HL-60 (cell line): ENCODE results near the gene TMEM121.

Experiments used
- DNase-seq, 2 experiments: peaks; one replicate each; pipeline ENCODE4 v3.0.0-alpha.2; 2010 to 2020; ENCODE audit warnings: low read depth in 1 of 2, low spot score in 1 of 2
- H3K27ac ChIP-seq: fragments of 250-450 bp; sonication (Bioruptor Pico); replicated peaks from 2 replicates; pipeline ENCODE4 v1.5.1; 2020; ENCODE audit warnings: mild to moderate bottlenecking, moderate library complexity
- H3K27me3 ChIP-seq: fragments of 250-450 bp; sonication (Bioruptor Pico); 2 replicates; pipeline ENCODE4 v1.5.1; 2021; ENCODE audit warnings: mild to moderate bottlenecking, moderate library complexity; ENCODE audit not compliant: insufficient read depth, poor library complexity, severe bottlenecking
- H3K4me3 ChIP-seq: replicated peaks from 2 replicates; pipeline ENCODE4 v1.5.1; 2011; ENCODE audit warnings: mild to moderate bottlenecking, control low read depth, low read length; ENCODE audit not compliant: insufficient read depth
- GABPA ChIP-seq: IDR thresholded peaks from 2 replicates; pipeline ENCODE4 v1.6.1; 2012; ENCODE audit warnings: low read depth
- POLR2AphosphoS5 ChIP-seq: IDR thresholded peaks from 2 replicates; pipeline ENCODE4 v1.6.1; 2012; ENCODE audit warnings: low read depth
- SPI1 ChIP-seq: IDR thresholded peaks from 2 replicates; pipeline ENCODE4 v1.6.1; 2012; ENCODE audit warnings: low read depth, mild to moderate bottlenecking, borderline replicate concordance
- TF ChIP-seq, protein P1 (sequence below): IDR thresholded peaks from one replicate; pipeline ENCODE4 v1.5.1; 2011; ENCODE audit warnings: low read length, control low read depth, inconsistent platforms; ENCODE audit not compliant: insufficient read depth
- TF ChIP-seq, protein P2 (sequence below): IDR thresholded peaks from 2 replicates; pipeline ENCODE4 v1.6.1; 2012; ENCODE audit warnings: low read depth; ENCODE audit not compliant: insufficient replicate concordance

TMEM121 gene

DNA sequence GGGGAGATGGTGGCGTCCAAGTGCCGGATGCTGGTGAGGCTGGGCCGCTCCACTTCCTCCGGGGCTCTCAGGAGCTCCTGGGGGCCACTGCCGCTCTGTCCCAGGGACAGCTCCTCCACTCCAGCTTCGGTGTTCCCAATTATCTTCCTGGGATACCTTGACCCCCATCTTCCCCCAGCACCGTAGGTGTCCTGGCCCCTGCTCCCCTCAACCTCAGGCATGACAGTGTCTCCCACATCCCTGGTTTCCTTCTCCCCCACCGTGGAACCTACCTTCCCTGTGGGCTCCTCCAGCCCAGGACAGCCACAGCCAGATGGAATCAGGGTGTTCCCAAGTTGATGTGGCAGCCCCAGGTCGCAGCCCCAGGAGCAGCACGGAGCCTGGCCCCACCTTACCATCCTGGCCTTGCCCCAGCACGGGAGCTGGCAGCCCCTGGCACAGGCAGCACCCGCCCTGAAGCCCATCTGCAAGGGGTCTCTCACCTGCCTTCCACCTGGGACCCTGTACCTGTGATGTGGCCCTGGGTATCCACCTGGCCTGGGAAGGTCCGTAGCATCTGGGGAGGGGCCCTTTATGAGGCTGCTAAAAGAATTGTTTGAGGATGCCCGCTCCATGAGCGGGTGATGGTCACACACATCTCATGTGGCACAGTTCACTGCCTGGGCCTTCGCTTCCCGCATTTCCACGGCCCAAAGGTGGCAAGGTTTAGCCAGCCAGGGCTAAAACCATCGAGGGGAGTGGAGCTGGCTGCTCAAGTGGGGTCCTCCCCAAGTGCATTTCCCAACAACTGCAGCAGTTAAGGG lies 4.1 kb downstream of the TMEM121 start:
- TF ChIP-seq, protein P1, sequence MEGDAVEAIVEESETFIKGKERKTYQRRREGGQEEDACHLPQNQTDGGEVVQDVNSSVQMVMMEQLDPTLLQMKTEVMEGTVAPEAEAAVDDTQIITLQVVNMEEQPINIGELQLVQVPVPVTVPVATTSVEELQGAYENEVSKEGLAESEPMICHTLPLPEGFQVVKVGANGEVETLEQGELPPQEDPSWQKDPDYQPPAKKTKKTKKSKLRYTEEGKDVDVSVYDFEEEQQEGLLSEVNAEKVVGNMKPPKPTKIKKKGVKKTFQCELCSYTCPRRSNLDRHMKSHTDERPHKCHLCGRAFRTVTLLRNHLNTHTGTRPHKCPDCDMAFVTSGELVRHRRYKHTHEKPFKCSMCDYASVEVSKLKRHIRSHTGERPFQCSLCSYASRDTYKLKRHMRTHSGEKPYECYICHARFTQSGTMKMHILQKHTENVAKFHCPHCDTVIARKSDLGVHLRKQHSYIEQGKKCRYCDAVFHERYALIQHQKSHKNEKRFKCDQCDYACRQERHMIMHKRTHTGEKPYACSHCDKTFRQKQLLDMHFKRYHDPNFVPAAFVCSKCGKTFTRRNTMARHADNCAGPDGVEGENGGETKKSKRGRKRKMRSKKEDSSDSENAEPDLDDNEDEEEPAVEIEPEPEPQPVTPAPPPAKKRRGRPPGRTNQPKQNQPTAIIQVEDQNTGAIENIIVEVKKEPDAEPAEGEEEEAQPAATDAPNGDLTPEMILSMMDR = no peak
- no peak for TF ChIP-seq POLR2AphosphoS5
- TF ChIP-seq, protein P2, sequence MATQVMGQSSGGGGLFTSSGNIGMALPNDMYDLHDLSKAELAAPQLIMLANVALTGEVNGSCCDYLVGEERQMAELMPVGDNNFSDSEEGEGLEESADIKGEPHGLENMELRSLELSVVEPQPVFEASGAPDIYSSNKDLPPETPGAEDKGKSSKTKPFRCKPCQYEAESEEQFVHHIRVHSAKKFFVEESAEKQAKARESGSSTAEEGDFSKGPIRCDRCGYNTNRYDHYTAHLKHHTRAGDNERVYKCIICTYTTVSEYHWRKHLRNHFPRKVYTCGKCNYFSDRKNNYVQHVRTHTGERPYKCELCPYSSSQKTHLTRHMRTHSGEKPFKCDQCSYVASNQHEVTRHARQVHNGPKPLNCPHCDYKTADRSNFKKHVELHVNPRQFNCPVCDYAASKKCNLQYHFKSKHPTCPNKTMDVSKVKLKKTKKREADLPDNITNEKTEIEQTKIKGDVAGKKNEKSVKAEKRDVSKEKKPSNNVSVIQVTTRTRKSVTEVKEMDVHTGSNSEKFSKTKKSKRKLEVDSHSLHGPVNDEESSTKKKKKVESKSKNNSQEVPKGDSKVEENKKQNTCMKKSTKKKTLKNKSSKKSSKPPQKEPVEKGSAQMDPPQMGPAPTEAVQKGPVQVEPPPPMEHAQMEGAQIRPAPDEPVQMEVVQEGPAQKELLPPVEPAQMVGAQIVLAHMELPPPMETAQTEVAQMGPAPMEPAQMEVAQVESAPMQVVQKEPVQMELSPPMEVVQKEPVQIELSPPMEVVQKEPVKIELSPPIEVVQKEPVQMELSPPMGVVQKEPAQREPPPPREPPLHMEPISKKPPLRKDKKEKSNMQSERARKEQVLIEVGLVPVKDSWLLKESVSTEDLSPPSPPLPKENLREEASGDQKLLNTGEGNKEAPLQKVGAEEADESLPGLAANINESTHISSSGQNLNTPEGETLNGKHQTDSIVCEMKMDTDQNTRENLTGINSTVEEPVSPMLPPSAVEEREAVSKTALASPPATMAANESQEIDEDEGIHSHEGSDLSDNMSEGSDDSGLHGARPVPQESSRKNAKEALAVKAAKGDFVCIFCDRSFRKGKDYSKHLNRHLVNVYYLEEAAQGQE = no peak
- no peak for TF ChIP-seq SPI1
- TF ChIP-seq GABPA = no peak
- H3K4me3 ChIP-seq = no peak overlapping the region
- H3K27me3 ChIP-seq = peaks cover 37% of the 10 kb centered on the region
- no peak overlapping the region for H3K27ac ChIP-seq
- no peak for DNase-seq

DNA sequence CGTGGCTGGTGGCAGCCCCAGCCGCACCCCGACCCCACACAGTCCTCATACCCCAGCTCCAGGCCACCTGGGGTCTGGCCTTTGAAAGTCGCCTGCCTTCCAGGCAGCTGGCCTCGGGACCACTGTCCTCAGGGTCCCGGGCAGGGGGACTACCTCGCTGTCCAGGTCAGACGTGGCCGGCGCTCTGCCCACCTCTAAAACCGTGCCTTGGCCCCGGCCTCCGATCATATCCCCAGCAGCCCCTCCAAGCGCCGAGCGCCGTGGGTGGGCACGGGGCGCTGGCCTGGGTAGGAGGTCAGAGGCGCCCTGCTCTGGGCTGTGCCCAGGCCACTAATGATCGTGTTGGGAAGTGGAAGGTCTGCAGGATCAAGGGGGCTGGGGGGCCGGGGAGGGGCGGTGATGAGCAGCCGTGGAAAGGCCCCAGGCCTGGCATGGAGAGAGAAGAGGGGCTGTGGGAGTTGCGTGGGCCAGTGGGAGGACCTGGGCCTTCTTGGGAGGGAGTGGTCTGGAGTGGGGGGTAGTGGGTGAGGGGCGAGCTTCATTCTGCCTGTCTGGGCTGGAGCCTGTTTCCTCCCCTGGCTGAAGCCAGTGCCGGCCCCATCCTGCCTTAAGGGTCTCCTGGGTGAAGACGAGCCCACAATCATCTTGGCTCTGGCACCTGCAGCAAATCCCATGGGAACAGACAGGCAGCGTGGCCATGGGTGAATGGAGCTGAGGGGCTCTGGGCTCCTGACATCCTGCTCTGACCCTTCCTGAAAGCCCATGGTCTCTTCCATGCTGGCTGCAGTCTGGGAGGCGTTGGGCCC lies 4.9 kb downstream of the TMEM121 start:
- no peak for TF ChIP-seq SPI1
- TF ChIP-seq POLR2AphosphoS5 = no peak
- TF ChIP-seq, protein P2 = no peak
- TF ChIP-seq, protein P1 = no peak
- TF ChIP-seq GABPA = no peak
- Histone ChIP-seq H3K4me3 (no peak overlapping the region), H3K27ac (no peak overlapping the region), H3K27me3 (peaks cover 30% of the 10 kb centered on the region)
- DNase-seq = no peak

DNA sequence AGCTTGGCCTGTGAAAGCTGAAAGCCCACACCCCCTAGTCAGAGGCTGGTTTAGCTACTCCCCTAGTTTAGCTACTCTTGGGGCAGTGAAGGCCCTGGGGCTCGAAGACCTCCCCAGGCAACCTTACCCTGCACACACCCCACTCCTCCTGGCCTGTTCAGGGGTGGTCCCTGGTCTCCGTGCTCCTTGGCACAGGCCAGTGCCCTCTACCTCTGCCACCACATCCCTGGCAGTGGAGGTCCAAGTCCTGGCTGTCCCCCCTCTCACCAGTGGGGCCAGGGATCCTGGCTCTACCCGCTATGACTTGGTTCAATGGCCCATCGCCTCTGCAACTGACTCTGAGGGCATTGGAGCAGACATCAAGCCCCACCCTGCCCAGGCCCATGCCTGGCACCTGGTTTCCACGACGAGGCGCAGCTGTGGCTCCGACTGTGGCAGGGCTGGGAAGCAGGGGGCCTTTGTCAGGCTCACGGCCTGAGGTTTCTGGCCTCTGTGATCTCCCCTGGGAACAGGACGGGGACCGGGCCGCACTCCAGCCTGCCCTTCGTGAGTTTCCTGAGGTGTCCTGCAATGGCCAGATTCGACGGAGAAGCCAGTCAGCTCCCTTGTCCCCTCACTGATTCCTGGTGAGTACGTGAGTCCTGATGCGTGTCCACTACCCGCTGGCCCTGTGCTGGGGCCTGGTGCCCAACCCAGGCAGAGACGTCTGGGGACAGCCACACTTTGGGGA lies 5.7 kb downstream of the TMEM121 start:
- no peak for TF ChIP-seq GABPA
- TF ChIP-seq, protein P1 = no peak
- TF ChIP-seq SPI1 = no peak
- TF ChIP-seq POLR2AphosphoS5 = no peak
- TF ChIP-seq, protein P2 = no peak
- no peak for DNase-seq
- peaks cover 30% of the 10 kb centered on the region for H3K27me3 ChIP-seq
- H3K27ac ChIP-seq = no peak overlapping the region
- no peak overlapping the region for H3K4me3 ChIP-seq
